Endothelial cell of umbilical vein (primary cell): ENCODE data around the gene HEXIM1. TPM values are rescaled to one million over a fixed set of nuclear protein-coding genes. Genes with fewer than 3 reads are reported as not detected.

Experiments
- BruUV-seq: library from RNA; stranded (reverse); fragments of 400-500 nt; replicated peaks from 2 replicates; lab custom pipeline; 2021; lab: Mats Ljungman, UMichigan
- CTCF ChIA-PET: fragments of 300-600, 350-600 bp; sonication (Branson Sonifier 250); formaldehyde crosslinking; loops from one replicate; lab custom pipeline; 2021; ENCODE audit warnings: antibody characterized with exemption, inconsistent platforms; lab: Charles Lee
- POLR2A ChIA-PET: fragments of 300-600, 350-600 bp; sonication (Branson Sonifier 250); formaldehyde crosslinking; loops from one replicate; lab custom pipeline; 2021; ENCODE audit warnings: antibody characterized with exemption, inconsistent platforms; lab: Charles Lee
- DNase-seq: peaks from one replicate; pipeline ENCODE4 v3.0.0-alpha.2; 2011; ENCODE audit warnings: low read depth, low spot score
- FAIRE-seq: peaks from 2 replicates; lab custom pipeline; 2011; peaks lifted over from hg19 to GRCh38; lab: Jason Lieb, UNC
- H2AFZ ChIP-seq: 2 replicates; pipeline ENCODE4 v1.6.0; 2012; ENCODE audit warnings: low read depth, low read length, control low read depth, inconsistent platforms
- H3K27ac ChIP-seq: 2 replicates; pipeline ENCODE4 v1.5.1; 2011; ENCODE audit warnings: low read depth, mild to moderate bottlenecking, control low read depth, low read length, moderate library complexity; ENCODE audit not compliant: insufficient read depth
- H3K27me3 ChIP-seq, 2 experiments: 2 replicates each; pipeline versions ENCODE4 v1.6.0 to v1.6.1; 2011; ENCODE audit warnings: low read length in 2 of 2, mixed read lengths in 1 of 2; ENCODE audit not compliant: control insufficient read depth in 2 of 2, insufficient read depth in 2 of 2
- H3K36me3 ChIP-seq, 2 experiments: 2 replicates in 1 of 2; 3 replicates in 1 of 2; pipeline ENCODE4 v1.5.1; 2011; ENCODE audit warnings: low read length in 2 of 2, mild to moderate bottlenecking in 1 of 2, moderate library complexity in 1 of 2; ENCODE audit not compliant: control insufficient read depth in 2 of 2, insufficient read depth in 2 of 2; ENCODE audit errors: extremely low read depth in 1 of 2
- H3K4me1 ChIP-seq: 3 replicates; pipeline ENCODE4 v1.5.1; 2011; ENCODE audit warnings: mild to moderate bottlenecking, low read length; ENCODE audit not compliant: control insufficient read depth, insufficient read depth; ENCODE audit errors: extremely low read depth
- H3K4me2 ChIP-seq: 2 replicates; pipeline ENCODE4 v1.6.1; 2011; ENCODE audit warnings: low read length, control low read depth, mixed read lengths; ENCODE audit not compliant: insufficient read depth
- H3K4me3 ChIP-seq, 3 experiments: fragments of 200-600 bp in 1 of 3; sonication (generic), shearing (Covaris generic) in 1 of 3; replicated peaks in 1 of 3; 2 replicates each; pipeline ENCODE4 v1.5.1; 2011 to 2016; ENCODE audit warnings: control low read depth in 3 of 3, low read length in 3 of 3, mild to moderate bottlenecking in 2 of 3, inconsistent platforms in 1 of 3, low read depth in 1 of 3, moderate library complexity in 1 of 3; ENCODE audit not compliant: insufficient read depth in 1 of 3
- H3K79me2 ChIP-seq: 2 replicates; pipeline ENCODE4 v1.6.0; 2012; ENCODE audit warnings: low read length, inconsistent platforms; ENCODE audit not compliant: control insufficient read depth, insufficient read depth
- H3K9ac ChIP-seq: replicated peaks from 2 replicates; pipeline ENCODE3; 2011; ENCODE audit warnings: low read length, control low read depth; ENCODE audit not compliant: insufficient read depth; ENCODE audit errors: extremely low read depth
- H3K9me1 ChIP-seq: replicated peaks from 3 replicates; pipeline ENCODE4 v1.6.0; 2011; ENCODE audit warnings: mild to moderate bottlenecking, low read length; ENCODE audit not compliant: control insufficient read depth, insufficient read depth; ENCODE audit errors: extremely low read depth
- H3K9me3 ChIP-seq: replicated peaks from 2 replicates; pipeline ENCODE4 v1.5.1; 2012; ENCODE audit warnings: low read length, inconsistent platforms; ENCODE audit not compliant: control insufficient read depth, insufficient read depth
- H4K20me1 ChIP-seq: replicated peaks from 2 replicates; pipeline ENCODE3; 2011; ENCODE audit warnings: mild to moderate bottlenecking, low read length; ENCODE audit not compliant: control insufficient read depth, insufficient read depth; ENCODE audit errors: extremely low read depth
- EZH2 ChIP-seq: IDR thresholded peaks from 2 replicates; pipeline ENCODE4 v1.6.1; 2012; ENCODE audit warnings: borderline replicate concordance, low read depth, mild to moderate bottlenecking, moderate library complexity, low read length, inconsistent platforms; ENCODE audit not compliant: severe bottlenecking
- FOS ChIP-seq: IDR thresholded peaks from 2 replicates; pipeline ENCODE4 v1.6.1; 2011; ENCODE audit warnings: mild to moderate bottlenecking, low read length, moderate library complexity, borderline replicate concordance; ENCODE audit not compliant: insufficient read depth
- GATA2 ChIP-seq: IDR thresholded peaks from 2 replicates; pipeline ENCODE4 v1.7.0; 2011; ENCODE audit warnings: low read depth, mild to moderate bottlenecking, moderate library complexity, mixed read lengths, low read length; ENCODE audit not compliant: insufficient read length, insufficient read depth
- JUN ChIP-seq: IDR thresholded peaks from 2 replicates; pipeline ENCODE4 v1.6.1; 2011; ENCODE audit warnings: borderline replicate concordance, low read depth; ENCODE audit not compliant: insufficient read length, insufficient read depth
- MYC ChIP-seq: IDR thresholded peaks from one replicate; pipeline ENCODE4 v1.6.1; 2011; ENCODE audit warnings: mild to moderate bottlenecking, low read depth, low read length
- POLR2A ChIP-seq: IDR thresholded peaks from 2 replicates; pipeline ENCODE4 v1.6.1; 2012; ENCODE audit warnings: low read depth, mild to moderate bottlenecking, control low read depth, low read length
- POLR2AphosphoS5 ChIP-seq: IDR thresholded peaks from 2 replicates; pipeline ENCODE4 v1.6.1; 2012; ENCODE audit warnings: low read depth, mild to moderate bottlenecking, control low read depth, low read length, moderate library complexity; ENCODE audit not compliant: insufficient read depth
- dilution Hi-C: fragments of 300-500 bp; cut with MboI; formaldehyde crosslinking; loops from one replicate; pipeline ENCODE4 v1.15.0; 2019; ENCODE audit warnings: low sequenced_read_pairs; ENCODE audit not compliant: extremely low pct_ligation_motif_present
- intact Hi-C: fragments of 100-400 bp; cut with micrococcal nuclease; formaldehyde crosslinking; loops from one replicate; pipeline ENCODE4 v1.10.0; 2022
- polyA plus RNA-seq, 4 experiments: library from polyadenylated mRNA; depleted of rRNA in 3 of 4; stranded (reverse) in 3 of 4; unstranded in 1 of 4; fragments of >200 nt; gene quantifications; 2 replicates each; pipeline versions ENCODE4 v1.2.1 to v1.2.3, GENCODE V29; 2011 to 2012; ENCODE audit warnings: missing spikeins in 1 of 4
- total RNA-seq: library from RNA; stranded (reverse); gene quantifications from 2 replicates; pipeline ENCODE4 v1.2.3, GENCODE V29; 2021
- TF ChIP-seq, protein P1 (sequence below): IDR thresholded peaks from 2 replicates; pipeline ENCODE4 v1.6.1; 2011; ENCODE audit not compliant: insufficient read depth, insufficient read length
- TF ChIP-seq, protein P2 (sequence below), 2 donors: IDR thresholded peaks; 1 replicate in 1 of 2; 2 replicates in 1 of 2; pipeline ENCODE4 v1.5.1; 2011; ENCODE audit warnings: low read length in 2 of 2, mild to moderate bottlenecking in 2 of 2, moderate library complexity in 2 of 2, control low read depth in 1 of 2, inconsistent platforms in 1 of 2, low read depth in 1 of 2; ENCODE audit not compliant: insufficient read depth in 1 of 2; ENCODE audit errors: extremely low read depth in 1 of 2

HEXIM1 gene
- total and polyA plus RNA-seq, 2 donors (not counting 3 experiments of a cell fraction or from before 2014, with no cell fraction given) = 7.0 to 20.0 TPM

DNA sequence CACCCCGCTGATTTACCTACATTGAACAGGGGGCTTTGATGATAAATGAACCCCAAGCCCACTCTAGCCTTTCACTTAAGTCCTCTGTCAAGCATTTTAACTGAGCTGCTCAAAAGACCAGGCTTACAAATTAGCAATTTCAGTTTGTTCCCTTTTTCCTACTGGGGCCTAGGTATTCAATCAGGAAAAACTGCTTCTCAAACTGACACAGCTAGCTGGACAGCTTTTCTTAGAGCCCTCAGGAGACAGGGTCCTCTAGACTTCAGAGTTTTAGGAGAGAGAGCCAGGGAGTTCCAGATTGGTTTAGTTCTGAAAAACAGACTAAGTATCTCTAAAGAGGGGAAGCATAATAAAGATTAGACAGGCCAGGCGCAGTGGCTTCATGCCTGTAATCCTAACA lies 7.2 kb downstream of the HEXIM1 start:
- intact Hi-C loops = no loop called here
- DNase-seq (no peak), FAIRE-seq (no peak)
- no peaks in the 10 kb centered on the region for H3K9me1 ChIP-seq
- dilution Hi-C loops = no loop called here
- no peak overlapping the region for H3K4me3 ChIP-seq
- H2AFZ ChIP-seq = no peak overlapping the region
- peaks cover 29% of the 10 kb centered on the region for H3K79me2 ChIP-seq
- ChIA-PET CTCF (interaction anchor here (0.6 to 2.5 kb wide), 5 partner anchors 20 to 1037 kb away, joined by 3 to 17 read pairs (median 3); partner anchors contain the start of genes ACBD4 and KANSL1), POLR2A (interaction anchor here (0.7 kb wide), 1 partner anchor 184 kb away, joined by 9 read pairs; no protein-coding TSS in a partner anchor)
- H3K27me3 ChIP-seq = no peaks in the 10 kb centered on the region
- no peaks in the 10 kb centered on the region for H3K36me3 ChIP-seq
- no peaks in the 10 kb centered on the region for H3K9me3 ChIP-seq
- H3K9ac ChIP-seq = no peak overlapping the region
- peaks cover 39% of the 10 kb centered on the region for H3K4me1 ChIP-seq
- H3K27ac ChIP-seq = no peak overlapping the region
- no peak overlapping the region for H3K4me2 ChIP-seq
- no TSS peak for BruUV-seq
- TF ChIP-seq, protein P1, sequence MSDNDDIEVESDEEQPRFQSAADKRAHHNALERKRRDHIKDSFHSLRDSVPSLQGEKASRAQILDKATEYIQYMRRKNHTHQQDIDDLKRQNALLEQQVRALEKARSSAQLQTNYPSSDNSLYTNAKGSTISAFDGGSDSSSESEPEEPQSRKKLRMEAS = no peak
- TF ChIP-seq, protein P2, sequence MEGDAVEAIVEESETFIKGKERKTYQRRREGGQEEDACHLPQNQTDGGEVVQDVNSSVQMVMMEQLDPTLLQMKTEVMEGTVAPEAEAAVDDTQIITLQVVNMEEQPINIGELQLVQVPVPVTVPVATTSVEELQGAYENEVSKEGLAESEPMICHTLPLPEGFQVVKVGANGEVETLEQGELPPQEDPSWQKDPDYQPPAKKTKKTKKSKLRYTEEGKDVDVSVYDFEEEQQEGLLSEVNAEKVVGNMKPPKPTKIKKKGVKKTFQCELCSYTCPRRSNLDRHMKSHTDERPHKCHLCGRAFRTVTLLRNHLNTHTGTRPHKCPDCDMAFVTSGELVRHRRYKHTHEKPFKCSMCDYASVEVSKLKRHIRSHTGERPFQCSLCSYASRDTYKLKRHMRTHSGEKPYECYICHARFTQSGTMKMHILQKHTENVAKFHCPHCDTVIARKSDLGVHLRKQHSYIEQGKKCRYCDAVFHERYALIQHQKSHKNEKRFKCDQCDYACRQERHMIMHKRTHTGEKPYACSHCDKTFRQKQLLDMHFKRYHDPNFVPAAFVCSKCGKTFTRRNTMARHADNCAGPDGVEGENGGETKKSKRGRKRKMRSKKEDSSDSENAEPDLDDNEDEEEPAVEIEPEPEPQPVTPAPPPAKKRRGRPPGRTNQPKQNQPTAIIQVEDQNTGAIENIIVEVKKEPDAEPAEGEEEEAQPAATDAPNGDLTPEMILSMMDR (IDR thresholded peaks at IDR 0.05; ENCODE audit: extremely low read depth in 1 of 2, insufficient read depth in 1 of 2, low read depth in 1 of 2, low read length in 2 of 2) = no peak
- TF ChIP-seq POLR2AphosphoS5 = no peak
- no peak for TF ChIP-seq GATA2
- TF ChIP-seq FOS = no peak
- TF ChIP-seq POLR2A = no peak
- TF ChIP-seq JUN = no peak
- TF ChIP-seq MYC = no peak
- TF ChIP-seq EZH2 = no peak
- H4K20me1 ChIP-seq = no peaks in the 10 kb centered on the region
